Measurements from ENCODE around the gene PDE4A. TPM values are rescaled to one million over a fixed set of nuclear protein-coding genes. Genes with fewer than 3 reads are reported as not detected.

The PDE4A gene
- total and polyA plus RNA-seq, 2 experiments from 2014 or later: 2.4 to 15.9 TPM

DNA sequence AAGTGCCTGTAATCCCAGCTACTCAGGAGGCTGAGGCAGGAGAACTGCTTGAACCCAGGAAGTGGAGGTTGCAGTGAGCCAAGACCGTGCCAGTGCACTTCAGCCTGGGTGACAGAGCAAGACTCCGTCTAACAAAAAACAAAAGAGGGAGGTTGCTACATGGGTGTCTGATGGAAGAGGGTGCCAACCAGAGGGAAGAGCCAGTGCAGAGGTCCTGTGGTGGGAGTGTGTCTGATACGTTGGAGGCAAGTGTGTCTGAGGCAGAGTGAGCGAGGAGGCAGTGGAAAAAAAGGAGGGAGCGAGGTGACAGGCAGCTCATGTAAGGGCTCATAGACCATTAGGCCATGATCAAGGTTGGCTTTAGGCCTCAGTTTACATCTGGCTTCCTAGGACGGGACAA, 6.8 kb downstream of the PDE4A start:
- in situ Hi-C loops (cut with MboI): no loop called here
- H3F3A ChIP-seq (ENCODE audit: insufficient read depth): peaks cover 19% of the 10 kb centered on the region

GRCh38 chr19:10428996-10429381, 8.7 kb downstream of the PDE4A start:
- Histone ChIP-seq H4K20me1 (ENCODE audit: insufficient read depth) (no peaks in the 10 kb centered on the region), H3K36me3 (ENCODE audit: low read depth) (no peaks in the 10 kb centered on the region), H2AFZ (no peak overlapping the region), H3K9ac (no peak overlapping the region), H3K27me3 (replicated peaks; ENCODE audit: insufficient read depth) (no peaks in the 10 kb centered on the region), H3K9me3 (ENCODE audit: low read depth) (no peaks in the 10 kb centered on the region), H3F3A (ENCODE audit: insufficient read depth) (peaks cover 19% of the 10 kb centered on the region), H3K27ac (no peak overlapping the region), H3K4me1 (ENCODE audit: insufficient read depth) (no peaks in the 10 kb centered on the region), H3K4me2 (ENCODE audit: unreplicated experiment) (no peak overlapping the region), H3K4me3 (no peak overlapping the region), H3K9me2 (ENCODE audit: insufficient read depth) (no peaks in the 10 kb centered on the region), H3K79me2 (ENCODE audit: insufficient read depth) (peaks cover 10% of the 10 kb centered on the region; the same call in 1 of the 2 replicates)
- WGBS, 2 experiments (ENCODE audit: low coverage in 1 of 2, low lambda C conversion rate in 2 of 2, missing lambda C conversion rate in 2 of 2): 62 to 69% methylated on average over 5 of the region's 5 CpGs
- no peak for TF ChIP-seq EZH2phosphoT487 (IDR thresholded peaks at IDR 0.05; ENCODE audit: insufficient read depth, low read depth)
- no peak for TF ChIP-seq EZH2 (IDR thresholded peaks at IDR 0.05; ENCODE audit: insufficient read depth, poor library complexity, severe bottlenecking)
- no peak for DNase-seq
- in situ Hi-C loops (cut with MboI): no loop called here

More for the DNA sequence above, 6.8 kb downstream of the PDE4A start:
- no peak overlapping the region for H3K9ac ChIP-seq
- H3K27me3 ChIP-seq (replicated peaks; ENCODE audit: insufficient read depth): peaks cover under 1% of the 10 kb centered on the region
- no peak overlapping the region for H3K27ac ChIP-seq
- no peaks in the 10 kb centered on the region for H3K4me1 ChIP-seq (ENCODE audit: insufficient read depth)
- H3K9me2 ChIP-seq (ENCODE audit: insufficient read depth): no peaks in the 10 kb centered on the region
- 78 to 79% methylated on average over 6 of the region's 6 CpGs for WGBS, 2 experiments (ENCODE audit: low coverage in 1 of 2, low lambda C conversion rate in 2 of 2, missing lambda C conversion rate in 2 of 2)
- H3K9me3 ChIP-seq (ENCODE audit: low read depth): no peaks in the 10 kb centered on the region
- DNase-seq: no peak
- H3K4me3 ChIP-seq: no peak overlapping the region
- TF ChIP-seq EZH2 (IDR thresholded peaks at IDR 0.05; ENCODE audit: insufficient read depth, poor library complexity, severe bottlenecking) (no peak), EZH2phosphoT487 (IDR thresholded peaks at IDR 0.05; ENCODE audit: insufficient read depth, low read depth) (no peak)
- H2AFZ ChIP-seq: no peak overlapping the region
- H4K20me1 ChIP-seq (ENCODE audit: insufficient read depth): no peaks in the 10 kb centered on the region
- no peak overlapping the region for H3K4me2 ChIP-seq (ENCODE audit: unreplicated experiment)
- no peaks in the 10 kb centered on the region for H3K79me2 ChIP-seq (ENCODE audit: insufficient read depth)
- H3K36me3 ChIP-seq (ENCODE audit: low read depth): no peaks in the 10 kb centered on the region

- Histone ChIP-seq H4K20me1 (ENCODE audit: insufficient read depth) (no peaks in the 10 kb centered on the region), H3K4me3 (peak overlapping the region; percentile 75), H2AFZ (peak overlapping the region; percentile 91), H3K4me2 (ENCODE audit: unreplicated experiment) (peak overlapping the region; percentile 71), H3F3A (ENCODE audit: insufficient read depth) (peaks cover 19% of the 10 kb centered on the region), H3K9me2 (ENCODE audit: insufficient read depth) (no peaks in the 10 kb centered on the region), H3K27ac (no peak overlapping the region), H3K9me3 (ENCODE audit: low read depth) (no peaks in the 10 kb centered on the region), H3K79me2 (ENCODE audit: insufficient read depth) (peaks cover 10% of the 10 kb centered on the region; the same call in 1 of the 2 replicates), H3K27me3 (replicated peaks; ENCODE audit: insufficient read depth) (no peaks in the 10 kb centered on the region), H3K4me1 (ENCODE audit: insufficient read depth) (no peaks in the 10 kb centered on the region), H3K36me3 (ENCODE audit: low read depth) (no peaks in the 10 kb centered on the region), H3K9ac (peak overlapping the region; percentile 77)
- WGBS, 2 experiments (ENCODE audit: low coverage in 1 of 2, low lambda C conversion rate in 2 of 2, missing lambda C conversion rate in 2 of 2): 2 to 4% methylated on average over 29 to 39 of the region's 75 CpGs
- in situ Hi-C loops (cut with MboI): no loop called here
- TF ChIP-seq EZH2phosphoT487 (IDR thresholded peaks at IDR 0.05; ENCODE audit: insufficient read depth, low read depth) (no peak), EZH2 (IDR thresholded peaks at IDR 0.05; ENCODE audit: insufficient read depth, poor library complexity, severe bottlenecking) (no peak)
- DNase-seq: peak; percentile 81
Measured at GRCh38 chr19:10430505-10431253, 10.3 kb downstream of the PDE4A start.

- Histone ChIP-seq H3K9ac (peak overlapping the region; percentile 77), H3K9me3 (ENCODE audit: low read depth) (no peaks in the 10 kb centered on the region), H3K4me3 (peak overlapping the region; percentile 75), H3K4me1 (ENCODE audit: insufficient read depth) (no peaks in the 10 kb centered on the region), H3K27me3 (replicated peaks; ENCODE audit: insufficient read depth) (no peaks in the 10 kb centered on the region), H3K27ac (no peak overlapping the region), H3K36me3 (ENCODE audit: low read depth) (no peaks in the 10 kb centered on the region), H3K9me2 (ENCODE audit: insufficient read depth) (no peaks in the 10 kb centered on the region), H4K20me1 (ENCODE audit: insufficient read depth) (no peaks in the 10 kb centered on the region), H3F3A (ENCODE audit: insufficient read depth) (peaks cover 19% of the 10 kb centered on the region), H2AFZ (peak overlapping the region; percentile 78), H3K79me2 (ENCODE audit: insufficient read depth) (peaks cover 10% of the 10 kb centered on the region; the same call in 1 of the 2 replicates), H3K4me2 (ENCODE audit: unreplicated experiment) (peak overlapping the region; percentile 71)
- TF ChIP-seq EZH2phosphoT487 (IDR thresholded peaks at IDR 0.05; ENCODE audit: insufficient read depth, low read depth): no peak
- TF ChIP-seq EZH2 (IDR thresholded peaks at IDR 0.05; ENCODE audit: insufficient read depth, poor library complexity, severe bottlenecking): no peak
- in situ Hi-C loops (cut with MboI): no loop called here
- peak; percentile 47 for DNase-seq
- 7 to 8% methylated on average over 19 to 23 of the region's 25 CpGs for WGBS, 2 experiments (ENCODE audit: low coverage in 1 of 2, low lambda C conversion rate in 2 of 2, missing lambda C conversion rate in 2 of 2)
Measured at GRCh38 chr19:10431254-10431942, 11.1 kb downstream of the PDE4A start.
